SK-N-DZ (cell line): Measurements from ENCODE around the gene INO80.
"Not testable (repeated sequence)": the region's sequence is repeated elsewhere in the genome, so short reads cannot be mapped to it uniquely, and the experiment has no call there.

Experiments used
- DNase-seq: peaks from one replicate; pipeline ENCODE4 v3.0.0-alpha.2; 2015; ENCODE audit warnings: low spot score

Gene INO80

GRCh38 chr15:41115652-41116115 is 396 bp downstream of the INO80 start:
- DNase-seq, result peak; percentile 64

GRCh38 chr15:41115161-41115651 is 874 bp downstream of the INO80 start:
- DNase-seq, result peak; percentile 33

GRCh38 chr15:41106947-41107346 is 9.1 kb downstream of the INO80 start:
- no peak for DNase-seq

- no peak for DNase-seq
Measured at GRCh38 chr15:41105348-41106334, 10.4 kb downstream of the INO80 start.

- no peak for DNase-seq
Measured at GRCh38 chr15:41104234-41104633, 11.8 kb downstream of the INO80 start.

- no peak for DNase-seq
Measured at GRCh38 chr15:41102854-41103253, 13.2 kb downstream of the INO80 start.

GRCh38 chr15:41096178-41096577 is 19.9 kb downstream of the INO80 start:
- DNase-seq, result no peak

- no peak for DNase-seq
Measured at GRCh38 chr15:41085029-41085428, 31.1 kb downstream of the INO80 start.

GRCh38 chr15:41080144-41080543 is 35.9 kb downstream of the INO80 start:
- DNase-seq, result no peak

GRCh38 chr15:41079717-41080116 is 36.4 kb downstream of the INO80 start:
- DNase-seq, result no peak

- DNase-seq, result not testable (repeated sequence)
Measured at GRCh38 chr15:41078879-41079278, 37.2 kb downstream of the INO80 start.

- DNase-seq, result no peak
Measured at GRCh38 chr15:41078125-41078524, 38.0 kb downstream of the INO80 start.

- DNase-seq, result no peak
Measured at GRCh38 chr15:41073028-41073427, 43.1 kb downstream of the INO80 start.

- no peak for DNase-seq
Measured at GRCh38 chr15:41072013-41072412, 44.1 kb downstream of the INO80 start.

GRCh38 chr15:41066516-41066915 is 49.6 kb downstream of the INO80 start:
- no peak for DNase-seq

- DNase-seq, result no peak
Measured at GRCh38 chr15:41061667-41062066, 54.4 kb downstream of the INO80 start.

- no peak for DNase-seq
Measured at GRCh38 chr15:41060505-41060904, 55.6 kb downstream of the INO80 start.

- DNase-seq, result no peak
Measured at GRCh38 chr15:41056810-41057209, 59.3 kb downstream of the INO80 start.

GRCh38 chr15:41055706-41056105 is 60.4 kb downstream of the INO80 start:
- no peak for DNase-seq

GRCh38 chr15:41051139-41051538 is 64.9 kb downstream of the INO80 start:
- DNase-seq, result no peak

GRCh38 chr15:41048852-41049251 is 67.2 kb downstream of the INO80 start:
- no peak for DNase-seq

GRCh38 chr15:41048397-41048796 is 67.7 kb downstream of the INO80 start:
- DNase-seq, result no peak

GRCh38 chr15:41047474-41047873 is 68.6 kb downstream of the INO80 start:
- DNase-seq, result no peak
